ENCODE measurements around the gene PDE6C. TPM values are rescaled to one million over a fixed set of nuclear protein-coding genes. Genes with fewer than 3 reads are reported as not detected.

The PDE6C gene
- total and polyA plus RNA-seq, 2 of the 8 experiments (the other 6 are each of a cell fraction or from before 2014, with no cell fraction given), result not detected

DNA sequence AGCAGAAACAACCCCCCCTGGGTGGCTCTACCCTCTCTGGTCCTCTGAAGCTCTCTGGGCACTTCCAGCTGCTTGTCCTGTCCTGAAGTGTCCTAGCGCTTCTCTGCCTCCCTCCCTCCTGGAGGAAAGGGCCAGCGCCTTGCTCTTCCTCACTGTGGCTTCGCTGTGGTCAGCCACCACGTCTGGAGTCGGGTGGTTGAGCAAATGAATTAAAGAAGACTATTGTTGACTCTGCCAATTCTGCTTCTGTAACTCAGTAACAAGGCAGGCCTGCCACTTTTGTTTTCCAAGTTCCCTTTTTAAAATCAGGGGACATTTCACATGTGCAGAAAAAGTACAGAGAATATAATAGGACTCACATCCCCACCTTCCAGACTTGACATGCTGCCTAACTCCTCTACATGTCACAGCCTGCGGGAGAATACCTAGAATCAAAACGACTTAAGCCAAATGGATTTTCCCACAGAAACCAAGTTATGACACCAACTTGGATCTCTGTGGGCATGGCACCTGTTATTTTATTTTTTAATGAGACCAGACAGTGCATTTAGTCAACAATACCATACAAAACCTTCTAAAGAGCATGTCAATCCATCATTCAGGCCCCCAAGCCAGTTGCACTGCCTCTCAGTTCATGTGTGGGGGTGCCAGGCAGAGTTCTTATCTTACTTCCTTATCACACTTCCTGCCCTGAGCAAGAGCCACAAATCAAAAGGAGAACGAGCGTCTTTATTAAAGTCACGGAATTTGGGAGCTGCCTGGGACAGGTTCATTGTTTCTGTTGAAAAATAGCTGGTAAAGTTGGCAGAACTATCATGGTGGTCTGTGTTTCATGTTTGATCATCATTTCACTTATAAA lies 39.1 kb upstream of the PDE6C start:
- H4K8ac ChIP-seq (ENCODE audit: extremely low read depth, insufficient read depth, low read length), result no peak overlapping the region
- DNase-seq (ENCODE audit: low read depth in 1 of 2, low spot score in 2 of 2) (no peak), FAIRE-seq (no peak)
- H3K9me3 ChIP-seq (ENCODE audit: insufficient read depth in 2 of 2, low read depth in 1 of 2, low read length in 1 of 2), result no peaks in the 10 kb centered on the region
- H3K23ac ChIP-seq (ENCODE audit: insufficient read length), result no peak overlapping the region
- H2BK15ac ChIP-seq (ENCODE audit: low read length), result no peak overlapping the region
- no peak overlapping the region for H3K4me3 ChIP-seq (ENCODE audit: extremely low read depth in 1 of 4, insufficient read depth in 2 of 4, low read depth in 3 of 4, low read length in 4 of 4)
- no peak overlapping the region for H3K4me2 ChIP-seq (ENCODE audit: insufficient read depth in 1 of 2, low read depth in 2 of 2, low read length in 2 of 2)
- H2BK12ac ChIP-seq (ENCODE audit: low read depth, low read length), result no peak overlapping the region
- H2AFZ ChIP-seq (ENCODE audit: low read length), result no peak overlapping the region
- peaks cover 10 to 37% (median 29%) of the 10 kb centered on the region in 4 experiments for H3K27me3 ChIP-seq (replicated peaks in 1 of 4; ENCODE audit: control insufficient read depth in 3 of 4, extremely low read depth in 1 of 4, insufficient read depth in 3 of 4, low read length in 3 of 4)
- H2BK5ac ChIP-seq (ENCODE audit: low read depth, low read length), result no peak overlapping the region
- no peak overlapping the region for H3K18ac ChIP-seq (ENCODE audit: extremely low read depth, low read length)
- H3K14ac ChIP-seq (ENCODE audit: insufficient read length), result no peak overlapping the region
- H3K9ac ChIP-seq (replicated peaks in 1 of 4; ENCODE audit: extremely low read depth in 1 of 4, low read depth in 3 of 4, low read length in 3 of 4), result no peak overlapping the region
- no peak overlapping the region for H2BK20ac ChIP-seq (ENCODE audit: low read length)
- H3K27ac ChIP-seq (ENCODE audit: low read depth, low read length), result no peak overlapping the region
- no peak overlapping the region for H4K91ac ChIP-seq (replicated peaks; ENCODE audit: insufficient read length, low read length)
- H3K36me3 ChIP-seq (ENCODE audit: control insufficient read depth in 2 of 4, insufficient read depth in 4 of 4, low read length in 3 of 4), result no peaks in the 10 kb centered on the region
- ChIA-PET CTCF (ENCODE audit: partially characterized antibody) (interaction anchor here (0.6 to 1.3 kb wide), 3 partner anchors 17 to 196 kb away, joined by 3 to 4 read pairs (median 3); no protein-coding TSS in a partner anchor), POLR2A (ENCODE audit: partially characterized antibody) (no interaction called here)
- H3K56ac ChIP-seq (replicated peaks; ENCODE audit: insufficient read length, low read depth, low read length), result no peak overlapping the region
- H3K4ac ChIP-seq (replicated peaks; ENCODE audit: insufficient read length, low read depth, low read length), result no peak overlapping the region
- no peaks in the 10 kb centered on the region for H4K20me1 ChIP-seq (replicated peaks in 1 of 2; ENCODE audit: control insufficient read depth in 1 of 2, insufficient read depth in 2 of 2, low read length in 2 of 2)
- peaks cover 0 to 1% (median 0%) of the 10 kb centered on the region in 4 experiments; a peak in 1 of 7 replicates for H3K4me1 ChIP-seq (replicated peaks in 1 of 4; ENCODE audit: control insufficient read depth in 3 of 4, insufficient read depth in 4 of 4, low read length in 3 of 4)
- H2BK120ac ChIP-seq (replicated peaks; ENCODE audit: low read depth, low read length), result no peak overlapping the region
- no peaks in the 10 kb centered on the region for H3K79me1 ChIP-seq (ENCODE audit: low read depth, low read length)
- WGBS, 2 experiments (ENCODE audit: extremely low coverage in 1 of 2, insufficient coverage in 1 of 2, insufficient read length in 1 of 2, insufficient replicate concordance in 2 of 2, low coverage in 1 of 2, low lambda C conversion rate in 2 of 2, missing lambda C conversion rate in 1 of 2), result 87% methylated on average over 10 of the region's 10 CpGs; no CpG with 5 or more reads in 1 of the 2 experiments
- no peaks in the 10 kb centered on the region for H3K79me2 ChIP-seq (ENCODE audit: control insufficient read depth in 1 of 2, insufficient read depth in 2 of 2, low read length in 2 of 2)
- H2AK5ac ChIP-seq (ENCODE audit: low read depth, low read length), result no peak overlapping the region
- no peaks in the 10 kb centered on the region for H3K23me2 ChIP-seq (ENCODE audit: low read depth, low read length)
- H4K5ac ChIP-seq (ENCODE audit: insufficient read length, low read depth, low read length), result no peak overlapping the region
- TF ChIP-seq, protein P1, sequence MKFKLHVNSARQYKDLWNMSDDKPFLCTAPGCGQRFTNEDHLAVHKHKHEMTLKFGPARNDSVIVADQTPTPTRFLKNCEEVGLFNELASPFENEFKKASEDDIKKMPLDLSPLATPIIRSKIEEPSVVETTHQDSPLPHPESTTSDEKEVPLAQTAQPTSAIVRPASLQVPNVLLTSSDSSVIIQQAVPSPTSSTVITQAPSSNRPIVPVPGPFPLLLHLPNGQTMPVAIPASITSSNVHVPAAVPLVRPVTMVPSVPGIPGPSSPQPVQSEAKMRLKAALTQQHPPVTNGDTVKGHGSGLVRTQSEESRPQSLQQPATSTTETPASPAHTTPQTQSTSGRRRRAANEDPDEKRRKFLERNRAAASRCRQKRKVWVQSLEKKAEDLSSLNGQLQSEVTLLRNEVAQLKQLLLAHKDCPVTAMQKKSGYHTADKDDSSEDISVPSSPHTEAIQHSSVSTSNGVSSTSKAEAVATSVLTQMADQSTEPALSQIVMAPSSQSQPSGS (IDR thresholded peaks at IDR 0.05; ENCODE audit: low read length), result no peak
- TF ChIP-seq KDM1A (IDR thresholded peaks at IDR 0.05; ENCODE audit: borderline replicate concordance, low read length), result no peak
- TF ChIP-seq, protein P2, sequence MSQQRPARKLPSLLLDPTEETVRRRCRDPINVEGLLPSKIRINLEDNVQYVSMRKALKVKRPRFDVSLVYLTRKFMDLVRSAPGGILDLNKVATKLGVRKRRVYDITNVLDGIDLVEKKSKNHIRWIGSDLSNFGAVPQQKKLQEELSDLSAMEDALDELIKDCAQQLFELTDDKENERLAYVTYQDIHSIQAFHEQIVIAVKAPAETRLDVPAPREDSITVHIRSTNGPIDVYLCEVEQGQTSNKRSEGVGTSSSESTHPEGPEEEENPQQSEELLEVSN (IDR thresholded peaks at IDR 0.05), result no peak
- no peak for TF ChIP-seq BRCA1 (IDR thresholded peaks at IDR 0.05; ENCODE audit: low read depth, low read length)
- no peak for TF ChIP-seq SIRT6 (IDR thresholded peaks at IDR 0.05; ENCODE audit: low read length)
- TF ChIP-seq SIX5 (IDR thresholded peaks at IDR 0.05; ENCODE audit: low read depth, low read length), result no peak
- no peak for TF ChIP-seq SP2 (IDR thresholded peaks at IDR 0.05; ENCODE audit: low read length)
- TF ChIP-seq JUND (IDR thresholded peaks at IDR 0.05; ENCODE audit: low read length), result no peak
- no peak for TF ChIP-seq TAF7 (optimal IDR thresholded peaks at IDR 0.05; ENCODE audit: borderline replicate concordance, low read depth, low read length)
- TF ChIP-seq EZH2 (IDR thresholded peaks at IDR 0.05; ENCODE audit: low read depth, low read length, severe bottlenecking), result no peak

Data from H1 (cell line).